Endothelial cell (in vitro differentiated cells): Measurements from ENCODE around the gene IQSEC1. TPM values are rescaled to one million over a fixed set of nuclear protein-coding genes. Genes with fewer than 3 reads are reported as not detected.

Experiments used
- DNase-seq: peaks from one replicate; pipeline ENCODE4 v3.0.0; 2021; ENCODE audit warnings: low spot score
- H3K27ac Mint-ChIP-seq: one replicate; pipeline ENCODE4 v1.8.0; 2021; ENCODE audit warnings: mixed read lengths, inconsistent platforms; ENCODE audit not compliant: unreplicated experiment
- H3K27me3 Mint-ChIP-seq: one replicate; pipeline ENCODE4 v1.8.0; 2021; ENCODE audit warnings: mild to moderate bottlenecking, moderate library complexity, mixed read lengths, inconsistent platforms; ENCODE audit not compliant: unreplicated experiment
- H3K36me3 Mint-ChIP-seq: one replicate; pipeline ENCODE4 v1.8.0; 2021; ENCODE audit warnings: mild to moderate bottlenecking, low read depth, mixed read lengths, inconsistent platforms; ENCODE audit not compliant: unreplicated experiment
- H3K4me1 Mint-ChIP-seq: one replicate; pipeline ENCODE4 v1.8.0; 2021; ENCODE audit warnings: mild to moderate bottlenecking, mixed read lengths, inconsistent platforms; ENCODE audit not compliant: unreplicated experiment
- H3K4me3 Mint-ChIP-seq: one replicate; pipeline ENCODE4 v1.8.0; 2021; ENCODE audit warnings: mild to moderate bottlenecking, mixed read lengths, inconsistent platforms; ENCODE audit not compliant: unreplicated experiment
- H3K9me3 Mint-ChIP-seq: one replicate; pipeline ENCODE4 v1.8.0; 2021; ENCODE audit warnings: mixed read lengths, inconsistent platforms; ENCODE audit not compliant: unreplicated experiment
- total RNA-seq: library from RNA; stranded (reverse); fragmentation: NEBNext Ultra II Directional; extraction: Animal tissue kit (Norgen Biotek cat#: 25700); gene quantifications from one replicate; pipeline ENCODE4 v1.2.1, GENCODE V29; 2021; ENCODE audit not compliant: unreplicated experiment
- TF ChIP-seq, protein P1 (sequence below): fragments of 200-600 bp; sonication (generic); IDR thresholded peaks from one replicate; pipeline ENCODE4 v1.5.0; 2021; ENCODE audit warnings: antibody characterized with exemption; ENCODE audit not compliant: unreplicated experiment

The IQSEC1 gene
- total RNA-seq, 1 donor from 2014 or later, result 75.3 TPM

GRCh38 chr3:12961697-12962036 lies 111.6 kb downstream of the IQSEC1 start:
- Mint-ChIP-seq H3K4me1 (peaks cover 92% of the 10 kb centered on the region), H3K9me3 (no peaks in the 10 kb centered on the region), H3K4me3 (peak overlapping the region; percentile 50), H3K27ac (peak overlapping the region; percentile 65), H3K27me3 (peaks cover 22% of the 10 kb centered on the region), H3K36me3 (peaks cover 7% of the 10 kb centered on the region)
- TF ChIP-seq, protein P1, sequence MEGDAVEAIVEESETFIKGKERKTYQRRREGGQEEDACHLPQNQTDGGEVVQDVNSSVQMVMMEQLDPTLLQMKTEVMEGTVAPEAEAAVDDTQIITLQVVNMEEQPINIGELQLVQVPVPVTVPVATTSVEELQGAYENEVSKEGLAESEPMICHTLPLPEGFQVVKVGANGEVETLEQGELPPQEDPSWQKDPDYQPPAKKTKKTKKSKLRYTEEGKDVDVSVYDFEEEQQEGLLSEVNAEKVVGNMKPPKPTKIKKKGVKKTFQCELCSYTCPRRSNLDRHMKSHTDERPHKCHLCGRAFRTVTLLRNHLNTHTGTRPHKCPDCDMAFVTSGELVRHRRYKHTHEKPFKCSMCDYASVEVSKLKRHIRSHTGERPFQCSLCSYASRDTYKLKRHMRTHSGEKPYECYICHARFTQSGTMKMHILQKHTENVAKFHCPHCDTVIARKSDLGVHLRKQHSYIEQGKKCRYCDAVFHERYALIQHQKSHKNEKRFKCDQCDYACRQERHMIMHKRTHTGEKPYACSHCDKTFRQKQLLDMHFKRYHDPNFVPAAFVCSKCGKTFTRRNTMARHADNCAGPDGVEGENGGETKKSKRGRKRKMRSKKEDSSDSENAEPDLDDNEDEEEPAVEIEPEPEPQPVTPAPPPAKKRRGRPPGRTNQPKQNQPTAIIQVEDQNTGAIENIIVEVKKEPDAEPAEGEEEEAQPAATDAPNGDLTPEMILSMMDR, result no peak
- no peak for DNase-seq

GRCh38 chr3:12961007-12961696 lies 112.1 kb downstream of the IQSEC1 start:
- Mint-ChIP-seq H3K4me3 (peak overlapping the region; percentile 50), H3K36me3 (peaks cover 7% of the 10 kb centered on the region), H3K27ac (peak overlapping the region; percentile 95), H3K9me3 (no peaks in the 10 kb centered on the region), H3K27me3 (peaks cover 20% of the 10 kb centered on the region), H3K4me1 (peaks cover 87% of the 10 kb centered on the region)
- TF ChIP-seq, protein P1, result no peak
- no peak for DNase-seq

DNA sequence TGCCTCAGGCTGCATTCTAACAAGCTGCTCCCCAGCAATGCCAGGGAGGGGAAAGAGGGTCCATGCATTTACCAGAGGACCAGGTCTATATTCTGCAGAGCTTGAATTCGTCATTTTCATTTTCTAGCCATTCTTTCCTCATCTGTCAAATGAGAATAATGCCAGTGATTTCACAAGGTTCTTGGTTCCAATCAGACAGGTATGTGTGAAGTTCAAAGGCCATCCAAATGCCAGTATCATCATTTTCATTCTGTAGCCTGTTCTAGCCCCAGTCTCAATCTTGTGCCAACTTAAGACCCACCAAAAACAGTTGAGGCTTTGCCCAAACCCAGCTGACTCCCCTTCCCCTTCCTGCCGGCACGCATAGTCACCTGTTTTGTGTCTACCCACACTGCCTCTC lies 112.7 kb downstream of the IQSEC1 start:
- peaks cover 7% of the 10 kb centered on the region for H3K36me3 Mint-ChIP-seq
- H3K27me3 Mint-ChIP-seq, result peaks cover 24% of the 10 kb centered on the region
- TF ChIP-seq, protein P1, result no peak
- H3K9me3 Mint-ChIP-seq, result no peaks in the 10 kb centered on the region
- DNase-seq, result no peak
- H3K4me3 Mint-ChIP-seq, result peak overlapping the region; percentile 75
- peak overlapping the region; percentile 95 for H3K27ac Mint-ChIP-seq
- H3K4me1 Mint-ChIP-seq, result peaks cover 81% of the 10 kb centered on the region

GRCh38 chr3:12959838-12960378 lies 113.3 kb downstream of the IQSEC1 start:
- H3K9me3 Mint-ChIP-seq, result no peaks in the 10 kb centered on the region
- peaks cover 24% of the 10 kb centered on the region for H3K27me3 Mint-ChIP-seq
- peaks cover 75% of the 10 kb centered on the region for H3K4me1 Mint-ChIP-seq
- DNase-seq, result peak; percentile 55
- H3K36me3 Mint-ChIP-seq, result peaks cover 7% of the 10 kb centered on the region
- TF ChIP-seq, protein P1, result no peak
- H3K4me3 Mint-ChIP-seq, result peak overlapping the region; percentile 56
- H3K27ac Mint-ChIP-seq, result peak overlapping the region; percentile 95

DNA sequence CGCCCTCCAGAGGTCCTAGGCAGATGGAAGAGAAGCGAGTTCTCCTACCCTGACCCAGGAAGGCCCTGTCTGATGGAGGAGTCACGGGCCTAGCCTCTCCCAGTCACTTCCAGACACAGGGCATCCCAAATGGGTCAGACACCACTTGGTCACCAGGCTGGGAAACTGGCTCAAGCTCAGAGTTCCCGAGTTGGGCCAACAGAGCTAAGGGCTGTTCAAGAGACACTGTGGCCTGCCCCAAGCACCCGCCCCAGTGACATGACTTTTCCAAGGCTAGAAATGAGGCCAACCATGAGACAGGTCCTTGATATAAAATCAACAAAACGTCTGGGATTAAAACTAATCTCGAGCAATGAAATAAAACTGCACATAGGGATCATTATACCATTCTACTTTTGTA lies 113.8 kb downstream of the IQSEC1 start:
- Mint-ChIP-seq H3K27ac (peak overlapping the region; percentile 95), H3K27me3 (peaks cover 24% of the 10 kb centered on the region), H3K4me1 (peaks cover 70% of the 10 kb centered on the region), H3K9me3 (no peaks in the 10 kb centered on the region), H3K36me3 (peaks cover 7% of the 10 kb centered on the region), H3K4me3 (peak overlapping the region; percentile 56)
- no peak for DNase-seq
- TF ChIP-seq, protein P1, result no peak
